CMK (cell line): ENCODE results near the gene PARN.
"Not testable (repeated sequence)": the region's sequence is repeated elsewhere in the genome, so short reads cannot be mapped to it uniquely, and the experiment has no call there.

Experiments
- DNase-seq: peaks from one replicate; pipeline ENCODE4 v3.0.0-alpha.2; 2010; ENCODE audit warnings: low read depth

Gene PARN

GRCh38 chr16:14436401-14436955 is 193.6 kb downstream of the PARN start:
- no peak for DNase-seq

- no peak for DNase-seq
Measured at GRCh38 chr16:14434860-14435259, 195.2 kb downstream of the PARN start.

- DNase-seq: not testable (repeated sequence)
Measured at GRCh38 chr16:14428971-14429637, 201.0 kb downstream of the PARN start.

GRCh38 chr16:14428043-14428442 is 202.0 kb downstream of the PARN start:
- DNase-seq: no peak

GRCh38 chr16:14427371-14427948 is 202.6 kb downstream of the PARN start:
- no peak for DNase-seq

GRCh38 chr16:14424595-14424994 is 205.5 kb downstream of the PARN start:
- no peak for DNase-seq

- DNase-seq: no peak
Measured at GRCh38 chr16:14423344-14423743, 206.7 kb downstream of the PARN start.

- DNase-seq: no peak
Measured at GRCh38 chr16:14420721-14421488, 209.2 kb downstream of the PARN start.

GRCh38 chr16:14420243-14420642 is 209.8 kb downstream of the PARN start:
- DNase-seq: not testable (repeated sequence)

- no peak for DNase-seq
Measured at GRCh38 chr16:14419817-14420216, 210.2 kb downstream of the PARN start.

GRCh38 chr16:14418795-14419225 is 211.2 kb downstream of the PARN start:
- no peak for DNase-seq

- no peak for DNase-seq
Measured at GRCh38 chr16:14416184-14416583, 213.9 kb downstream of the PARN start.

- peak; percentile 11 for DNase-seq
Measured at GRCh38 chr16:14415291-14415690, 214.8 kb downstream of the PARN start.

GRCh38 chr16:14409563-14409962 is 220.5 kb downstream of the PARN start:
- DNase-seq: no peak

GRCh38 chr16:14407786-14408399 is 222.2 kb downstream of the PARN start:
- DNase-seq: no peak

GRCh38 chr16:14405611-14406537 is 224.2 kb downstream of the PARN start:
- DNase-seq: peak; percentile 17

GRCh38 chr16:14403001-14403389 is 227.1 kb downstream of the PARN start:
- not testable (repeated sequence) for DNase-seq

GRCh38 chr16:14402114-14403000 is 227.7 kb downstream of the PARN start:
- DNase-seq: not testable (repeated sequence)

- not testable (repeated sequence) for DNase-seq
Measured at GRCh38 chr16:14401711-14402061, 228.4 kb downstream of the PARN start.

- DNase-seq: not testable (repeated sequence)
Measured at GRCh38 chr16:14400978-14401710, 228.9 kb downstream of the PARN start.
